ENCODE measurements around the gene CD248.

CD248 gene

GRCh38 chr11:66291706-66292542 lies 24.9 kb downstream of the CD248 start, which contains the start of gene TMEM151A:
Gene TMEM151A, plus strand, starts transcription at chr11:66291894. Its CDS starts 120 bp downstream, at chr11:66292014.
- DNase-seq (ENCODE audit: low read depth): no peak
- peak within 1 kb of the TSS; percentile 13 for H3K4me3 ChIP-seq (ENCODE audit: control insufficient read depth, low read depth, low read length)

DNA sequence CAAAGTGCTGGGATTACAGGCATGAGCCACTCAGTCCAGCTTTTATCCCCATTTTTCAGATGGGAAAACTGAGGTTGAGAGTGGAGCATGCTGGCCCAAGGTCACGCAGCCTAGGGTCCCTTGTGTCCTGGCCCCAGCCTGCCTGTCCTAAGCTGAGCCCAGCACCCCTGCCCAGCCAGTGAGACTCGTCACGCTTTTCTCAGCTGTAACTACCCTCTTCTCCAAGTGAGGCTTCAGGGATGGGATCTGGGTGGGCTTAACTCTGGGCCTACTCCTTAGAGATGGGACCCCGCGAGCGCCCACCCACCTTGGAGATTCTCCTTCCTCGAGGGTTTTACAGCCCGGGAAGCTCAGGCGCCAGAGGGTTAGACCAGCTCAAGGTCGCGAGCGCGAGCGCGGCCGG lies 25.5 kb downstream of the CD248 start:
- H3K4me3 ChIP-seq (ENCODE audit: control insufficient read depth, low read depth, low read length): no peak overlapping the region
- no peak for DNase-seq (ENCODE audit: low read depth)
- TF ChIP-seq, protein P1, sequence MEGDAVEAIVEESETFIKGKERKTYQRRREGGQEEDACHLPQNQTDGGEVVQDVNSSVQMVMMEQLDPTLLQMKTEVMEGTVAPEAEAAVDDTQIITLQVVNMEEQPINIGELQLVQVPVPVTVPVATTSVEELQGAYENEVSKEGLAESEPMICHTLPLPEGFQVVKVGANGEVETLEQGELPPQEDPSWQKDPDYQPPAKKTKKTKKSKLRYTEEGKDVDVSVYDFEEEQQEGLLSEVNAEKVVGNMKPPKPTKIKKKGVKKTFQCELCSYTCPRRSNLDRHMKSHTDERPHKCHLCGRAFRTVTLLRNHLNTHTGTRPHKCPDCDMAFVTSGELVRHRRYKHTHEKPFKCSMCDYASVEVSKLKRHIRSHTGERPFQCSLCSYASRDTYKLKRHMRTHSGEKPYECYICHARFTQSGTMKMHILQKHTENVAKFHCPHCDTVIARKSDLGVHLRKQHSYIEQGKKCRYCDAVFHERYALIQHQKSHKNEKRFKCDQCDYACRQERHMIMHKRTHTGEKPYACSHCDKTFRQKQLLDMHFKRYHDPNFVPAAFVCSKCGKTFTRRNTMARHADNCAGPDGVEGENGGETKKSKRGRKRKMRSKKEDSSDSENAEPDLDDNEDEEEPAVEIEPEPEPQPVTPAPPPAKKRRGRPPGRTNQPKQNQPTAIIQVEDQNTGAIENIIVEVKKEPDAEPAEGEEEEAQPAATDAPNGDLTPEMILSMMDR (IDR thresholded peaks at IDR 0.05; ENCODE audit: control insufficient read depth, insufficient read depth, low read depth, low read length, missing control alignments): no peak

More at GRCh38 chr11:66291706-66292542, 24.9 kb downstream of the CD248 start, which contains the start of gene TMEM151A:
- TF ChIP-seq, protein P1 (IDR thresholded peaks at IDR 0.05; ENCODE audit: control insufficient read depth, insufficient read depth, low read depth, low read length, missing control alignments): no peak

GRCh38 chr11:66290330-66290621 lies 26.6 kb downstream of the CD248 start:
- TF ChIP-seq, protein P1 (IDR thresholded peaks at IDR 0.05; ENCODE audit: control insufficient read depth, insufficient read depth, low read depth, low read length, missing control alignments): no peak
- no peak overlapping the region for H3K4me3 ChIP-seq (ENCODE audit: control insufficient read depth, low read depth, low read length)
- DNase-seq (ENCODE audit: low read depth): no peak

- TF ChIP-seq, protein P1 (IDR thresholded peaks at IDR 0.05; ENCODE audit: control insufficient read depth, insufficient read depth, low read depth, low read length, missing control alignments): no peak
- peak; percentile 33 for DNase-seq (ENCODE audit: low read depth)
- H3K4me3 ChIP-seq (ENCODE audit: control insufficient read depth, low read depth, low read length): peak overlapping the region; percentile 88
These were observed 27.1 kb downstream of the CD248 start for GRCh38 chr11:66289548-66290329.

- peak; percentile 99 for DNase-seq (ENCODE audit: low read depth)
- TF ChIP-seq, protein P1 (IDR thresholded peaks at IDR 0.05; ENCODE audit: control insufficient read depth, insufficient read depth, low read depth, low read length, missing control alignments): no peak
- peak within 1 kb of the TSS; percentile 88 for H3K4me3 ChIP-seq (ENCODE audit: control insufficient read depth, low read depth, low read length)
These were observed 27.9 kb downstream of the CD248 start, which contains the start of gene YIF1A for GRCh38 chr11:66288671-66289547. Gene YIF1A, minus strand, starts transcription at chr11:66289143. Its CDS starts 158 bp downstream, at chr11:66288985.

Measured in AG09309 (cell line).